DLD1 (cell line): Measurements from ENCODE around the gene KIAA0513.
"Not testable (repeated sequence)": the region's sequence is repeated elsewhere in the genome, so short reads cannot be mapped to it uniquely, and the experiment has no call there.

Source experiments
- in situ Hi-C: cut with HindIII; loops from 2 replicates; pipeline ENCODE4 v1.10.0; 2017; ENCODE audit warnings: low sequenced_read_pairs

Gene KIAA0513

GRCh38 chr16:85104821-85105391 is 77.3 kb downstream of the KIAA0513 start:
- in situ Hi-C loops = no loop called here

GRCh38 chr16:85105475-85105874 is 77.9 kb downstream of the KIAA0513 start:
- in situ Hi-C loops = no loop called here

GRCh38 chr16:85107083-85107482 is 79.5 kb downstream of the KIAA0513 start:
- in situ Hi-C loops = no loop called here

GRCh38 chr16:85107532-85107931 is 79.9 kb downstream of the KIAA0513 start:
- in situ Hi-C loops = no loop called here

- in situ Hi-C loops = no loop called here
Measured at GRCh38 chr16:85110105-85110504, 82.5 kb downstream of the KIAA0513 start.

GRCh38 chr16:85111184-85111583 is 83.6 kb downstream of the KIAA0513 start:
- in situ Hi-C loops = no loop called here

GRCh38 chr16:85112364-85112763 is 84.8 kb downstream of the KIAA0513 start, which contains the start of gene CIBAR2:
TSS of gene CIBAR2 (minus strand) at chr16:85112472. CDS start at chr16:85112352, 120 bp downstream.
- in situ Hi-C loops = no loop called here

GRCh38 chr16:85113168-85113733 is 85.7 kb downstream of the KIAA0513 start:
- in situ Hi-C loops = no loop called here

- in situ Hi-C loops = no loop called here
Measured at GRCh38 chr16:85113913-85114312, 86.3 kb downstream of the KIAA0513 start.

GRCh38 chr16:85114909-85115567 is 87.4 kb downstream of the KIAA0513 start:
- in situ Hi-C loops = no loop called here

- in situ Hi-C loops = no loop called here
Measured at GRCh38 chr16:85117418-85117817, 89.8 kb downstream of the KIAA0513 start.

GRCh38 chr16:85120006-85120340 is 92.4 kb downstream of the KIAA0513 start:
- in situ Hi-C loops = no loop called here

- in situ Hi-C loops = not testable (repeated sequence)
Measured at GRCh38 chr16:85123441-85123840, 95.8 kb downstream of the KIAA0513 start.

- in situ Hi-C loops = no loop called here
Measured at GRCh38 chr16:85123891-85124635, 96.5 kb downstream of the KIAA0513 start.

GRCh38 chr16:85124636-85125346 is 97.2 kb downstream of the KIAA0513 start:
- in situ Hi-C loops = no loop called here

GRCh38 chr16:85125570-85126393 is 98.2 kb downstream of the KIAA0513 start:
- in situ Hi-C loops = no loop called here

- in situ Hi-C loops = no loop called here
Measured at GRCh38 chr16:85126394-85126704, 98.8 kb downstream of the KIAA0513 start.

- in situ Hi-C loops = no loop called here
Measured at GRCh38 chr16:85126705-85127378, 99.2 kb downstream of the KIAA0513 start.

- in situ Hi-C loops = no loop called here
Measured at GRCh38 chr16:85127379-85127723, 99.8 kb downstream of the KIAA0513 start.
